Loucy (cell line): ENCODE measurements around the gene NR1H3.

Experiments used
- EZH2phosphoT487 ChIP-seq: fragments of 200-600 bp; IDR thresholded peaks from 2 replicates; pipeline ENCODE4 v1.6.1; 2018; ENCODE audit warnings: antibody characterized with exemption, mild to moderate bottlenecking, moderate library complexity, borderline replicate concordance
- TF ChIP-seq, protein P1 (sequence below): fragments of 200-600 bp; sonication (generic); conservative IDR thresholded peaks from 2 replicates; pipeline ENCODE4 v1.5.1; 2014; ENCODE audit warnings: mild to moderate bottlenecking, antibody characterized with exemption, low read length

DNA sequence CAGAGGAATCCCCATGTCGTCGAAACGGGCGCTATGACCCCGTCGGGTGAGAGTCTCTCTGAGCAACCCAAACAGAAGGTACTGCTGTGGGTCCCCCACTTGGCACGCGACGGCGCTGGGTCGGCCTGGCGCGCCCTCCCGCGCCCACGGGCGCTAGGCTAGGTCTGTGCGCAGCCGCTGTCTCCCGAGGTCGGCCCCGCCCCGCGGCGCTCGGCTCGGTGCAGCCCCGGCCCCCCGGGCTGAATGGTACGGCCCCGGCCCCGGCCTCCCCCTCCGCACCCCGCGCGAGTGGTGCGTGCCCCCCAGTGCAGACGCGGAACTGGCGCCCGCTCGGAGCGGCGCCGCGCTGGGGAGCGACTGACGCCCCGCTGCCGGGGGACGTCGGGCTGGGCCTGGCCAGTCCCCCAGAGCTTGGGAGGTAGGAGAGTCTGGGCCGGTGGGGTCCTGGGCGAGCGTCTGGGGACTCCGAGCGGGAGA lies 12.1 kb downstream of the NR1H3 start, which contains the start of gene MADD:
- TF ChIP-seq, protein P1, sequence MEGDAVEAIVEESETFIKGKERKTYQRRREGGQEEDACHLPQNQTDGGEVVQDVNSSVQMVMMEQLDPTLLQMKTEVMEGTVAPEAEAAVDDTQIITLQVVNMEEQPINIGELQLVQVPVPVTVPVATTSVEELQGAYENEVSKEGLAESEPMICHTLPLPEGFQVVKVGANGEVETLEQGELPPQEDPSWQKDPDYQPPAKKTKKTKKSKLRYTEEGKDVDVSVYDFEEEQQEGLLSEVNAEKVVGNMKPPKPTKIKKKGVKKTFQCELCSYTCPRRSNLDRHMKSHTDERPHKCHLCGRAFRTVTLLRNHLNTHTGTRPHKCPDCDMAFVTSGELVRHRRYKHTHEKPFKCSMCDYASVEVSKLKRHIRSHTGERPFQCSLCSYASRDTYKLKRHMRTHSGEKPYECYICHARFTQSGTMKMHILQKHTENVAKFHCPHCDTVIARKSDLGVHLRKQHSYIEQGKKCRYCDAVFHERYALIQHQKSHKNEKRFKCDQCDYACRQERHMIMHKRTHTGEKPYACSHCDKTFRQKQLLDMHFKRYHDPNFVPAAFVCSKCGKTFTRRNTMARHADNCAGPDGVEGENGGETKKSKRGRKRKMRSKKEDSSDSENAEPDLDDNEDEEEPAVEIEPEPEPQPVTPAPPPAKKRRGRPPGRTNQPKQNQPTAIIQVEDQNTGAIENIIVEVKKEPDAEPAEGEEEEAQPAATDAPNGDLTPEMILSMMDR = no peak
- TF ChIP-seq EZH2phosphoT487 = no peak
